Neural cell (in vitro differentiated cells): ENCODE results near the gene SECTM1. TPM values are rescaled to one million over a fixed set of nuclear protein-coding genes. Genes with fewer than 3 reads are reported as not detected.

Experiments used
- H2AFZ ChIP-seq: fragments of 200-600, 300-800 bp; sonication (generic), shearing (Covaris generic); 2 replicates; pipeline ENCODE4 v1.6.0; 2014; ENCODE audit warnings: low read depth, mild to moderate bottlenecking, antibody characterized with exemption, low read length, moderate library complexity
- H3F3A ChIP-seq: fragments of 200-600 bp; shearing (Covaris generic); 2 replicates; pipeline ENCODE4 v1.6.1; 2016; ENCODE audit warnings: mild to moderate bottlenecking, moderate library complexity, mixed read lengths, antibody characterized with exemption, low read length; ENCODE audit not compliant: insufficient read depth, poor library complexity, severe bottlenecking
- H3K27ac ChIP-seq: fragments of 200-600, 300-800 bp; sonication (generic), shearing (Covaris generic); 2 replicates; pipeline ENCODE4 v1.5.1; 2014; ENCODE audit warnings: mild to moderate bottlenecking, low read length, moderate library complexity
- H3K27me3 ChIP-seq: fragments of 300-800, 200-600 bp; sonication (generic), shearing (Covaris generic); 2 replicates; pipeline ENCODE4 v1.6.0; 2014; ENCODE audit warnings: mild to moderate bottlenecking, low read depth, low read length, moderate library complexity; ENCODE audit not compliant: insufficient read depth
- H3K36me3 ChIP-seq: fragments of 300-800, 200-600 bp; sonication (generic), shearing (Covaris generic); 2 replicates; pipeline ENCODE4 v1.5.1; 2014; ENCODE audit warnings: mild to moderate bottlenecking, antibody characterized with exemption, low read length, moderate library complexity; ENCODE audit not compliant: insufficient read depth
- H3K4me2 ChIP-seq: fragments of 300-800, 200-600 bp; sonication (generic), shearing (Covaris generic); 2 replicates; pipeline ENCODE4 v1.6.0; 2014; ENCODE audit warnings: mild to moderate bottlenecking, low read length
- H3K4me3 ChIP-seq: fragments of 300-800, 200-600 bp; sonication (generic), shearing (Covaris generic); 2 replicates; pipeline ENCODE4 v1.5.1; 2014; ENCODE audit warnings: mild to moderate bottlenecking, low read length, moderate library complexity
- H3K79me2 ChIP-seq: fragments of 200-600 bp; shearing (Covaris generic); replicated peaks from 2 replicates; pipeline ENCODE4 v1.6.0; 2014; ENCODE audit warnings: mild to moderate bottlenecking, low read length, moderate library complexity; ENCODE audit not compliant: insufficient read depth
- H3K9ac ChIP-seq: fragments of 300-800, 200-600 bp; sonication (generic), shearing (Covaris generic); 2 replicates; pipeline ENCODE4 v1.6.1; 2016; ENCODE audit warnings: mild to moderate bottlenecking, low read length, mixed read lengths
- H3K9me2 ChIP-seq: fragments of 200-600 bp; shearing (Covaris generic); 2 replicates; pipeline ENCODE4 v1.6.1; 2016; ENCODE audit warnings: mild to moderate bottlenecking, low read length, mixed read lengths; ENCODE audit not compliant: insufficient read depth
- H3K9me3 ChIP-seq: fragments of 200-600, 300-800 bp; sonication (generic), shearing (Covaris generic); 2 replicates; pipeline ENCODE4 v1.6.1; 2016; ENCODE audit warnings: mild to moderate bottlenecking, mixed run types, low read length, moderate library complexity, mixed read lengths
- H4K20me1 ChIP-seq: fragments of 200-600 bp; shearing (Covaris generic); 2 replicates; pipeline ENCODE4 v1.6.1; 2016; ENCODE audit warnings: mild to moderate bottlenecking, mixed run types; ENCODE audit not compliant: insufficient read depth
- EP300 ChIP-seq: fragments of 450-650 bp; conservative IDR thresholded peaks from 2 replicates; pipeline ENCODE4 v1.6.1; 2014; ENCODE audit warnings: antibody characterized with exemption, mild to moderate bottlenecking, moderate library complexity; ENCODE audit not compliant: poor library complexity, severe bottlenecking
- EZH2 ChIP-seq: fragments of 200-600, 300-800 bp; shearing (Covaris generic), sonication (generic); IDR thresholded peaks from 2 replicates; pipeline ENCODE4 v1.6.1; 2014; ENCODE audit warnings: antibody characterized with exemption, low read length, borderline replicate concordance, mild to moderate bottlenecking; ENCODE audit not compliant: insufficient read depth, poor library complexity, severe bottlenecking
- MXI1 ChIP-seq: fragments of 450-650 bp; conservative IDR thresholded peaks from 2 replicates; pipeline ENCODE4 v1.6.1; 2014; ENCODE audit warnings: antibody characterized with exemption, mild to moderate bottlenecking; ENCODE audit not compliant: poor library complexity, severe bottlenecking
- POLR2AphosphoS5 ChIP-seq: IDR thresholded peaks from 2 replicates; pipeline ENCODE4 v1.6.1; 2012
- RAD21 ChIP-seq: fragments of 450-650 bp; conservative IDR thresholded peaks from 2 replicates; pipeline ENCODE4 v1.6.1; 2014; ENCODE audit warnings: antibody characterized with exemption, mild to moderate bottlenecking, moderate library complexity
- SMC3 ChIP-seq: fragments of 450-650 bp; conservative IDR thresholded peaks from 2 replicates; pipeline ENCODE4 v1.6.1; 2014; ENCODE audit warnings: antibody characterized with exemption, mild to moderate bottlenecking, moderate library complexity; ENCODE audit not compliant: poor library complexity
- TAF1 ChIP-seq: IDR thresholded peaks from 2 replicates; pipeline ENCODE4 v1.6.1; 2012; ENCODE audit warnings: low read depth
- polyA plus RNA-seq: library from polyadenylated mRNA; depleted of rRNA; stranded (reverse); fragments of >200 nt; gene quantifications from 2 replicates; pipeline ENCODE4 v1.2.3, GENCODE V29; 2014
- TF ChIP-seq, protein P1 (sequence below): IDR thresholded peaks from 2 replicates; pipeline ENCODE4 v1.6.1; 2012; ENCODE audit warnings: borderline replicate concordance
- TF ChIP-seq, protein P2 (sequence below): fragments of 450-650 bp; IDR thresholded peaks from 2 replicates; pipeline ENCODE4 v1.5.1; 2014; ENCODE audit warnings: antibody characterized with exemption, mild to moderate bottlenecking, moderate library complexity; ENCODE audit not compliant: poor library complexity, severe bottlenecking

Gene SECTM1
- polyA plus RNA-seq, 1 donor from 2014 or later, result not detected

DNA sequence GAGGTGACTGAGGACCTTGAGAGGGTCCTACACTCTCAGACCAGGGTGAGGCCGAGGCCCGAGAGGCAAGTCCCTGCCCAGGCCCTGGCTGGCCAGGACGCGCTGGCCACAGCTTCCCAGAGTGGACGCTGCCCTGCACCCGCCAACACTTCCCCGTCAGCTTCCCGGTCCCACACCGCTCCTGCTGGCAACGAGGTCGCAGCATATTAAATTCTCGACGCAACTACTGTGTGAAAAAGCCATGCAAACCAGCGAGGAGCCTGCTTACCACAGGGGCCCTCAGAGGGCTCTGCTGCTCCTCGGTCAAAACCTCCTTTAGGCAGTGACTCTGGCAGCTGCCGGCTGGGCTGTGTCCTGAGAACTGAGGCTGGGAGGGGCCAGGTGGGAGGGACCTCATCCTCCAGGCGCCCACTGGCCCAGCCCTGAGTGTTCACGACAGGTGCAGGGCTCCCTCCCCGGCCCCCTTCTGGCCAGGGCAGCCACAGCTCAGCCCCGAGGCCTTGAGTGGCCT lies 23.3 kb upstream of the SECTM1 start:
- H3K27ac ChIP-seq, result no peak overlapping the region
- H3K9me3 ChIP-seq, result no peaks in the 10 kb centered on the region
- no peak overlapping the region for H2AFZ ChIP-seq
- no peaks in the 10 kb centered on the region for H4K20me1 ChIP-seq
- H3K4me3 ChIP-seq, result no peak overlapping the region
- TF ChIP-seq TAF1, result no peak
- TF ChIP-seq, protein P1, sequence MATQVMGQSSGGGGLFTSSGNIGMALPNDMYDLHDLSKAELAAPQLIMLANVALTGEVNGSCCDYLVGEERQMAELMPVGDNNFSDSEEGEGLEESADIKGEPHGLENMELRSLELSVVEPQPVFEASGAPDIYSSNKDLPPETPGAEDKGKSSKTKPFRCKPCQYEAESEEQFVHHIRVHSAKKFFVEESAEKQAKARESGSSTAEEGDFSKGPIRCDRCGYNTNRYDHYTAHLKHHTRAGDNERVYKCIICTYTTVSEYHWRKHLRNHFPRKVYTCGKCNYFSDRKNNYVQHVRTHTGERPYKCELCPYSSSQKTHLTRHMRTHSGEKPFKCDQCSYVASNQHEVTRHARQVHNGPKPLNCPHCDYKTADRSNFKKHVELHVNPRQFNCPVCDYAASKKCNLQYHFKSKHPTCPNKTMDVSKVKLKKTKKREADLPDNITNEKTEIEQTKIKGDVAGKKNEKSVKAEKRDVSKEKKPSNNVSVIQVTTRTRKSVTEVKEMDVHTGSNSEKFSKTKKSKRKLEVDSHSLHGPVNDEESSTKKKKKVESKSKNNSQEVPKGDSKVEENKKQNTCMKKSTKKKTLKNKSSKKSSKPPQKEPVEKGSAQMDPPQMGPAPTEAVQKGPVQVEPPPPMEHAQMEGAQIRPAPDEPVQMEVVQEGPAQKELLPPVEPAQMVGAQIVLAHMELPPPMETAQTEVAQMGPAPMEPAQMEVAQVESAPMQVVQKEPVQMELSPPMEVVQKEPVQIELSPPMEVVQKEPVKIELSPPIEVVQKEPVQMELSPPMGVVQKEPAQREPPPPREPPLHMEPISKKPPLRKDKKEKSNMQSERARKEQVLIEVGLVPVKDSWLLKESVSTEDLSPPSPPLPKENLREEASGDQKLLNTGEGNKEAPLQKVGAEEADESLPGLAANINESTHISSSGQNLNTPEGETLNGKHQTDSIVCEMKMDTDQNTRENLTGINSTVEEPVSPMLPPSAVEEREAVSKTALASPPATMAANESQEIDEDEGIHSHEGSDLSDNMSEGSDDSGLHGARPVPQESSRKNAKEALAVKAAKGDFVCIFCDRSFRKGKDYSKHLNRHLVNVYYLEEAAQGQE, result no peak
- TF ChIP-seq MXI1, result no peak
- TF ChIP-seq, protein P2, sequence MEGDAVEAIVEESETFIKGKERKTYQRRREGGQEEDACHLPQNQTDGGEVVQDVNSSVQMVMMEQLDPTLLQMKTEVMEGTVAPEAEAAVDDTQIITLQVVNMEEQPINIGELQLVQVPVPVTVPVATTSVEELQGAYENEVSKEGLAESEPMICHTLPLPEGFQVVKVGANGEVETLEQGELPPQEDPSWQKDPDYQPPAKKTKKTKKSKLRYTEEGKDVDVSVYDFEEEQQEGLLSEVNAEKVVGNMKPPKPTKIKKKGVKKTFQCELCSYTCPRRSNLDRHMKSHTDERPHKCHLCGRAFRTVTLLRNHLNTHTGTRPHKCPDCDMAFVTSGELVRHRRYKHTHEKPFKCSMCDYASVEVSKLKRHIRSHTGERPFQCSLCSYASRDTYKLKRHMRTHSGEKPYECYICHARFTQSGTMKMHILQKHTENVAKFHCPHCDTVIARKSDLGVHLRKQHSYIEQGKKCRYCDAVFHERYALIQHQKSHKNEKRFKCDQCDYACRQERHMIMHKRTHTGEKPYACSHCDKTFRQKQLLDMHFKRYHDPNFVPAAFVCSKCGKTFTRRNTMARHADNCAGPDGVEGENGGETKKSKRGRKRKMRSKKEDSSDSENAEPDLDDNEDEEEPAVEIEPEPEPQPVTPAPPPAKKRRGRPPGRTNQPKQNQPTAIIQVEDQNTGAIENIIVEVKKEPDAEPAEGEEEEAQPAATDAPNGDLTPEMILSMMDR, result no peak
- no peak for TF ChIP-seq EP300
- TF ChIP-seq RAD21, result no peak
- TF ChIP-seq EZH2, result no peak
- no peak for TF ChIP-seq POLR2AphosphoS5
- TF ChIP-seq SMC3, result no peak
- H3K9ac ChIP-seq, result no peak overlapping the region
- no peaks in the 10 kb centered on the region for H3F3A ChIP-seq
- H3K9me2 ChIP-seq, result no peaks in the 10 kb centered on the region
- H3K36me3 ChIP-seq, result no peaks in the 10 kb centered on the region
- no peaks in the 10 kb centered on the region for H3K79me2 ChIP-seq
- H3K27me3 ChIP-seq, result peaks cover 7% of the 10 kb centered on the region
- no peak overlapping the region for H3K4me2 ChIP-seq

DNA sequence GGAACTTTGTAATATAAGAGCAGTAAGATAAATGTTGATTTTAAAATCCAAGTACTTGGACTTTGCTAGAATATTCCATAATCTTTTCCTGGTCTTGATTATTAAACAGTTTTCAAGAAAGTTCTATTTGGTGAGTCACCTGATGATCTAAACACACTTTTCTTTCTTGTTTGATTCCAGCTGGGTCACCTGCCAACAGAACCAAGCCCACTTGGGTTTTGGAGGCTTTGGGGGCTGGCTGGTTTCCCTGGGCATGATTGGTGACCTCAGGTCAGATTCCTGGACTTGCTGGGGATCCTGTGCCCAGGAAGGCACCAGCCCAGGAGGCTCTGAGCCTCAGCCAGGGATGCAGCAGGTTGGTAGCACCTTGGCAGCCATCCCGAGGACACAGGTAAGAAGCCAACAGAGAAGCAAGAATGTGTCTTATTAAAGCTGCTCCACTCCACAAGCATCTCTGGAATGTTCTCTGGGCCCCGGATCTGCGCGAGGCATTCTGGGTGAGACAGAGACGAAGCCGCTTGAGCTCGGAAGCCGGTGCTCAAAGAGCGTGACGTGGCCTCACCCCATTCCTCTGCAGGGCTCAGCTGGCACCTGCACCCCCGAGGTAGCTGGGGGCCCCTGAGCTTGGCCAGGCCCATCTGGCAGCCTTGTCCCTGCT lies 22.3 kb upstream of the SECTM1 start:
- Histone ChIP-seq H3K36me3 (no peaks in the 10 kb centered on the region), H3K4me3 (no peak overlapping the region), H3K4me2 (no peak overlapping the region), H3K9me3 (no peaks in the 10 kb centered on the region), H4K20me1 (no peaks in the 10 kb centered on the region), H2AFZ (no peak overlapping the region), H3K79me2 (no peaks in the 10 kb centered on the region), H3K9me2 (no peaks in the 10 kb centered on the region), H3K27ac (no peak overlapping the region), H3K9ac (no peak overlapping the region), H3F3A (no peaks in the 10 kb centered on the region), H3K27me3 (peaks cover 7% of the 10 kb centered on the region)
- TF ChIP-seq TAF1, result no peak
